Loucy (cell line): Measurements from ENCODE around the gene TCEANC2.
"Not testable (repeated sequence)": the region's sequence is repeated elsewhere in the genome, so short reads cannot be mapped to it uniquely, and the experiment has no call there.

ENCODE experiments used
- H2AFZ ChIP-seq: fragments of 200-600 bp; sonication (generic); 2 replicates; pipeline ENCODE4 v1.6.0; 2016; ENCODE audit warnings: antibody characterized with exemption, mild to moderate bottlenecking, low read length, moderate library complexity
- H3F3A ChIP-seq: fragments of 200-600 bp; 2 replicates; pipeline ENCODE4 v1.6.0; 2016; ENCODE audit warnings: antibody characterized with exemption, low read depth, mild to moderate bottlenecking
- H3K27me3 ChIP-seq: fragments of 200-600 bp; sonication (generic); 2 replicates; pipeline ENCODE4 v1.6.1; 2014; ENCODE audit warnings: low read length, mild to moderate bottlenecking; ENCODE audit not compliant: insufficient read depth, poor library complexity, severe bottlenecking
- H3K36me3 ChIP-seq: fragments of 200-600 bp; sonication (generic); 2 replicates; pipeline ENCODE4 v1.6.1; 2016; ENCODE audit warnings: low read length; ENCODE audit not compliant: insufficient read depth
- H3K4me1 ChIP-seq: fragments of 200-600 bp; sonication (generic); 2 replicates; pipeline ENCODE4 v1.5.1; 2014; ENCODE audit warnings: low read length, mild to moderate bottlenecking; ENCODE audit not compliant: insufficient read depth, poor library complexity, severe bottlenecking
- H3K4me2 ChIP-seq: fragments of 200-600 bp; sonication (generic); 2 replicates; pipeline ENCODE4 v1.6.0; 2014; ENCODE audit warnings: antibody characterized with exemption, low read length, low read depth, mild to moderate bottlenecking; ENCODE audit not compliant: poor library complexity, severe bottlenecking
- H3K4me3 ChIP-seq: fragments of 200-600 bp; sonication (generic); 2 replicates; pipeline ENCODE4 v1.5.1; 2014; ENCODE audit warnings: low read length, mild to moderate bottlenecking, mixed read lengths; ENCODE audit not compliant: poor library complexity, severe bottlenecking
- H3K79me2 ChIP-seq: fragments of 200-600 bp; sonication (generic); 2 replicates; pipeline ENCODE4 v1.6.1; 2014; ENCODE audit warnings: low read length; ENCODE audit not compliant: insufficient read depth
- H3K9ac ChIP-seq: fragments of 200-600 bp; sonication (generic); 2 replicates; pipeline ENCODE4 v1.6.0; 2014; ENCODE audit warnings: mild to moderate bottlenecking, low read depth, low read length, moderate library complexity; ENCODE audit not compliant: poor library complexity, severe bottlenecking
- H3K9me2 ChIP-seq: fragments of 200-600 bp; sonication (generic); replicated peaks from 2 replicates; pipeline ENCODE4 v1.6.1; 2016; ENCODE audit warnings: low read depth, low read length, mixed read lengths
- H3K9me3 ChIP-seq: fragments of 200-600 bp; sonication (generic); 2 replicates; pipeline ENCODE4 v1.6.1; 2014; ENCODE audit warnings: mild to moderate bottlenecking, antibody characterized with exemption, low read length, low read depth; ENCODE audit not compliant: insufficient read depth
- H4K20me1 ChIP-seq: fragments of 200-600 bp; sonication (generic); 2 replicates; pipeline ENCODE4 v1.6.0; 2014; ENCODE audit warnings: antibody characterized with exemption, low read length, mild to moderate bottlenecking; ENCODE audit not compliant: insufficient read depth, poor library complexity, severe bottlenecking
- CTCF ChIP-seq: fragments of 200-600 bp; sonication (generic); conservative IDR thresholded peaks from 2 replicates; pipeline ENCODE4 v1.5.1; 2014; ENCODE audit warnings: mild to moderate bottlenecking, antibody characterized with exemption, low read length
- EZH2phosphoT487 ChIP-seq: fragments of 200-600 bp; IDR thresholded peaks from 2 replicates; pipeline ENCODE4 v1.6.1; 2018; ENCODE audit warnings: antibody characterized with exemption, mild to moderate bottlenecking, moderate library complexity, borderline replicate concordance

Gene TCEANC2

DNA sequence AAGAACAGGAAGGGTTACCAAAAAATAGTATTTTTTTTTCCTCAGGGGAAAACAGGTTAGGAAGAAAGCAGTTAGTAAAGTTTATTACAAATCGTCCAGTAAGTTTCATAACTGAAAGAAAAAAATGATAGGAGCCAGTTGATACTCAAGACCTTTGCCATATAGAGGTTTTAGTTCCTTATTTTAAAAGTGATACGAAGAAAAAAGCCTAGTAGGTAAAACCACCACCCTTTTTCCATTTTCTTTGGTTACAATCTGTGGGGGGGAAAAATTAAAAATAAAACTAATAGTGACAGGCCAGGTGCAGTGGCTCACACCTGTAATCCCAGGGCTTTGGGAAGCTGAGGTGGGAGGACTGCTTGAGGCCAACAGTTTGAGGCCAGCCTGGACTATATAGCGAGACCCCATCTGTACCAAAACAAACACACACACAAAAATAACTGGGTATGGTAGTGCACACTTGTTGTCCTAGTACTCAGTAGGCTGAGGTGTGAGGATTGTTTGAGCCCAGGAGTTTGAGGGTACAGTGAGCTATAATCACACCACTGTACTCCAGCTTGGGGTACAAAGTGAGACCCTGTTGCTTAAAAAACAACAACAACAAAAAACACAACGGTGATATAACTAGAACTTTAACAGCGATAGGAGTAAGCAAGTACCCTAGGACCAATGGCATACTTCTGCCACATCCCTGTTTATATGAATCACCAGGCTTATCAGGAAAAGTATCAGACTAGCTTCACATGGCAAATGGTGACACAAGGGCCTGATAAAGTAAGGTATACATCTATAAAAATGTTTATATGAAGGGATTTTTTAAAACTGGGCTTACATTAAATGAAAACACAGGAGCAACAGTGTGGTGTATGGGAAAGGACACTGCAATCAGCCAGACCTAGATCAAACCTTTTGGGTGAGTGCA lies 5.8 kb upstream of the TCEANC2 start:
- Histone ChIP-seq H3K9ac (peak overlapping the region; percentile 24), H2AFZ (no peak overlapping the region), H4K20me1 (peaks cover 65% of the 10 kb centered on the region), H3K4me3 (peak overlapping the region; percentile 85), H3F3A (no peaks in the 10 kb centered on the region; the same call in 1 of the 2 replicates), H3K9me2 (no peaks in the 10 kb centered on the region), H3K27me3 (no peaks in the 10 kb centered on the region), H3K36me3 (peaks cover 21% of the 10 kb centered on the region), H3K9me3 (no peaks in the 10 kb centered on the region), H3K79me2 (peaks cover 82% of the 10 kb centered on the region), H3K4me2 (peak overlapping the region; percentile 91), H3K4me1 (peaks cover 25% of the 10 kb centered on the region)
- TF ChIP-seq CTCF (no peak), EZH2phosphoT487 (no peak)

- not testable (repeated sequence) for H2AFZ ChIP-seq, H3K36me3 ChIP-seq, H3K9me3 ChIP-seq, H3K9me2 ChIP-seq, H3F3A ChIP-seq, H3K27me3 ChIP-seq, H3K9ac ChIP-seq
- H3K4me3 ChIP-seq = peak overlapping the region; percentile 85
- peaks cover 56% of the 10 kb centered on the region for H4K20me1 ChIP-seq
- peaks cover 35% of the 10 kb centered on the region for H3K4me1 ChIP-seq
- H3K4me2 ChIP-seq = peak overlapping the region; percentile 91
- H3K79me2 ChIP-seq = peaks cover 87% of the 10 kb centered on the region
Observed at GRCh38 chr1:54050435-54050834, 3.0 kb upstream of the TCEANC2 start.

DNA sequence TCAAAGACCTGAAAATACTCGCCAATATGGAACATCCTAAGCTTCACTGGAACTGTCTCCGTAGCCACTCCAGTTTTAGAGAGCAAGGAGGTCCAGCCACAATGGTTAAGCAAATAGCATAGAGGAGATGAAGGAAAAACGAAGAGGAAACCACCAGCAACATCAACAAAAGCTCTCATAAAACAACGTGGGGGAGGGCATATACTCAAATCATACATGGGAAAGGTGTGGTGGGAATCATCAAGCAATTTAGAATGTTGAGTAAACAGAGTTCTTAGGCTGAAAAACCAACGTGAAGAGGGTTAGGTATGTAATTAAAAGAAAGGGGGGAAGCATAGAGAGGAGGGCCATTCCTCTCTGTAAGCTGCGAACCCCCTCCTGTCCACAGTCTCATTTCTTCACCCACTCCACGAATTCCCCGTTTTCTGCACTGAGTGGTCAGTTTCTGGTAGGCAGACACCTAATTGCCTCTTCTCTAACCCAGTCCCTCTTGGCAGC lies 1.4 kb upstream of the TCEANC2 start:
- Histone ChIP-seq H2AFZ (no peak overlapping the region), H3K27me3 (no peaks in the 10 kb centered on the region), H3K4me1 (peaks cover 35% of the 10 kb centered on the region), H3K9ac (peak overlapping the region; percentile 78), H4K20me1 (peaks cover 50% of the 10 kb centered on the region), H3K4me2 (peak overlapping the region; percentile 91), H3K4me3 (peak overlapping the region; percentile 85), H3K79me2 (peaks cover 82% of the 10 kb centered on the region), H3K9me2 (no peaks in the 10 kb centered on the region), H3K9me3 (no peaks in the 10 kb centered on the region), H3K36me3 (no peaks in the 10 kb centered on the region), H3F3A (no peaks in the 10 kb centered on the region)
- TF ChIP-seq CTCF = no peak
- no peak for TF ChIP-seq EZH2phosphoT487
